A549 (cell line): ENCODE measurements around the gene CCDC61.

Experiments used
- HDAC2 ChIP-seq: fragments of 200-600 bp; sonication (generic); IDR thresholded peaks from 2 replicates; pipeline ENCODE4 v1.6.1; 2016
- MAZ ChIP-seq: fragments of 150-350 bp; IDR thresholded peaks from 2 replicates; pipeline ENCODE4 v1.6.1; 2014; ENCODE audit warnings: antibody characterized with exemption, low read depth, low read length, borderline replicate concordance
- POLR2A ChIP-seq: IDR thresholded peaks from 2 replicates; pipeline ENCODE4 v1.6.1; 2012; ENCODE audit warnings: mild to moderate bottlenecking, low read length
- TF ChIP-seq, protein P1 (sequence below): fragments of >200 bp; sonication (Bioruptor Twin); formaldehyde crosslinking; IDR thresholded peaks from 3 replicates; pipeline ENCODE4 v1.5.1; 2016

DNA sequence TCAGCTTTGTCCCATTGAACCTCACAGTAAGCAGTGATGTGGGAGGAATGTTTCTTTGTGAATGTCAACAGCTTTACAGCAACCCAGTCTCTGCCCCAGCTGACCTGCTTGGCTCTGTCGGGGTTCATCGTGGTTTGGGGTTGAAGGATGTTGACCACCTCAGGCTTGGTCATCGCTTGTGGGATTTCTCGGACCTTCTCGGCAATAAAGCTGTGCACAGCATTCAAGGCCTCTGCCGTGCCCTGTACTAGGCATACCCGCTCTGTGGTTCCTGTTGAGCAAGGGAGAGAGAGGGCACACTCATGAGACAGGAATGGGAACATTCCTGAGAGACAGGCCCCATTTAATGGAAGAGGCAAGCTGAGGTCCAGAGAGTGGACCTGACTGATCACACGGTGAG is 41.6 kb upstream of the CCDC61 start:
- TF ChIP-seq HDAC2 (no peak), POLR2A (no peak), MAZ (no peak)
- TF ChIP-seq, protein P1, sequence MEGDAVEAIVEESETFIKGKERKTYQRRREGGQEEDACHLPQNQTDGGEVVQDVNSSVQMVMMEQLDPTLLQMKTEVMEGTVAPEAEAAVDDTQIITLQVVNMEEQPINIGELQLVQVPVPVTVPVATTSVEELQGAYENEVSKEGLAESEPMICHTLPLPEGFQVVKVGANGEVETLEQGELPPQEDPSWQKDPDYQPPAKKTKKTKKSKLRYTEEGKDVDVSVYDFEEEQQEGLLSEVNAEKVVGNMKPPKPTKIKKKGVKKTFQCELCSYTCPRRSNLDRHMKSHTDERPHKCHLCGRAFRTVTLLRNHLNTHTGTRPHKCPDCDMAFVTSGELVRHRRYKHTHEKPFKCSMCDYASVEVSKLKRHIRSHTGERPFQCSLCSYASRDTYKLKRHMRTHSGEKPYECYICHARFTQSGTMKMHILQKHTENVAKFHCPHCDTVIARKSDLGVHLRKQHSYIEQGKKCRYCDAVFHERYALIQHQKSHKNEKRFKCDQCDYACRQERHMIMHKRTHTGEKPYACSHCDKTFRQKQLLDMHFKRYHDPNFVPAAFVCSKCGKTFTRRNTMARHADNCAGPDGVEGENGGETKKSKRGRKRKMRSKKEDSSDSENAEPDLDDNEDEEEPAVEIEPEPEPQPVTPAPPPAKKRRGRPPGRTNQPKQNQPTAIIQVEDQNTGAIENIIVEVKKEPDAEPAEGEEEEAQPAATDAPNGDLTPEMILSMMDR, result no peak
